K562 (cell line): Measurements from ENCODE around the gene QARS1. TPM values are rescaled to one million over a fixed set of nuclear protein-coding genes. Genes with fewer than 3 reads are reported as not detected.
A peak's percentile ranks its signal among the peaks of the same experiment; 100 is the strongest.

Experiments used
- CREB1 ChIP-seq, 2 experiments: sonication (generic) in 1 of 2; formaldehyde crosslinking in 1 of 2; IDR thresholded peaks; 2 replicates each; pipeline versions ENCODE4 v1.6.1 to v1.8.0; 2012 to 2022; ENCODE audit warnings: inconsistent platforms in 1 of 2, mild to moderate bottlenecking in 1 of 2, missing genetic modification reagents in 1 of 2, moderate library complexity in 1 of 2
- HNRNPK ChIP-seq: fragments of 200-400 bp; formaldehyde crosslinking; IDR thresholded peaks from one replicate; pipeline ENCODE4 v1.6.1; 2018; ENCODE audit warnings: mild to moderate bottlenecking, low read depth, low read length; ENCODE audit not compliant: poor library complexity, severe bottlenecking
- KAT7 ChIP-seq: sonication (generic); formaldehyde crosslinking; IDR thresholded peaks from 2 replicates; pipeline ENCODE4 v1.8.0; 2022; ENCODE audit warnings: missing genetic modification reagents, mild to moderate bottlenecking, borderline replicate concordance
- SIX5 ChIP-seq, 2 experiments: IDR thresholded peaks; 2 replicates each; pipeline ENCODE4 v1.6.1; 2011; ENCODE audit warnings: low read length in 2 of 2, borderline replicate concordance in 1 of 2, low read depth in 1 of 2, mild to moderate bottlenecking in 1 of 2, moderate library complexity in 1 of 2; ENCODE audit not compliant: insufficient read depth in 1 of 2
- ZNF212 ChIP-seq: fragments of 450-650 bp; formaldehyde crosslinking; IDR thresholded peaks from 2 replicates; pipeline ENCODE4 v1.4.0; 2020; ENCODE audit warnings: mild to moderate bottlenecking
- polyA plus RNA-seq, 8 experiments: library from polyadenylated mRNA; depleted of rRNA in 4 of 8; stranded (reverse) in 5 of 8; unstranded in 3 of 8; fragments of >200 nt; fragmentation: Nextera tagmentation in 2 of 8; fragmentation: Illumina TruSeq in 1 of 8; extraction: Ambion mirVana in 2 of 8; extraction: Trizol in 1 of 8; gene quantifications; 2 replicates each; pipeline versions ENCODE4 v1.2.1 to v1.2.3, GENCODE V29; 2011 to 2014; ENCODE audit warnings: inconsistent platforms in 1 of 8, missing spikeins in 1 of 8
- total RNA-seq, 7 experiments: library from RNA; depleted of rRNA in 6 of 7; stranded (reverse); fragments of >200 nt in 6 of 7; fragmentation: Illumina TruSeq in 2 of 7; extraction: Trizol in 2 of 7; gene quantifications; 2 replicates each; pipeline versions ENCODE4 v1.2.1 to v1.2.3, GENCODE V29; 2011 to 2021; ENCODE audit warnings: low replicate concordance in 1 of 7
- TF ChIP-seq, protein P1 (sequence below): sonication (generic); formaldehyde crosslinking; IDR thresholded peaks from 2 replicates; pipeline ENCODE4 v1.8.0; 2023; ENCODE audit warnings: mild to moderate bottlenecking, missing genetic modification reagents
- TF ChIP-seq, protein P2 (sequence below): sonication (generic); formaldehyde crosslinking; IDR thresholded peaks from 2 replicates; pipeline ENCODE4 v1.8.0; 2022; ENCODE audit warnings: mild to moderate bottlenecking, missing genetic modification reagents
- TF ChIP-seq, protein P3 (sequence below), 2 experiments: fragments of 450-650 bp; conservative IDR thresholded peaks; 2 replicates each; pipeline ENCODE4 v1.6.1; 2017; ENCODE audit warnings: mild to moderate bottlenecking in 2 of 2, moderate library complexity in 2 of 2
- TF ChIP-seq, protein P4 (sequence below), 2 experiments: fragments of 450-650 bp in 1 of 2; sonication (generic) in 1 of 2; formaldehyde crosslinking in 1 of 2; IDR thresholded peaks; 2 replicates each; pipeline versions ENCODE4 v1.7.1 to v1.9.0; 2016 to 2022; ENCODE audit warnings: inconsistent platforms in 1 of 2, mild to moderate bottlenecking in 1 of 2, missing genetic modification reagents in 1 of 2

Gene QARS1
- total and polyA plus RNA-seq, 9 of the 15 experiments (the other 6 are each of a cell fraction or from before 2014, with no cell fraction given), result 148 to 310 (median 273) TPM

DNA sequence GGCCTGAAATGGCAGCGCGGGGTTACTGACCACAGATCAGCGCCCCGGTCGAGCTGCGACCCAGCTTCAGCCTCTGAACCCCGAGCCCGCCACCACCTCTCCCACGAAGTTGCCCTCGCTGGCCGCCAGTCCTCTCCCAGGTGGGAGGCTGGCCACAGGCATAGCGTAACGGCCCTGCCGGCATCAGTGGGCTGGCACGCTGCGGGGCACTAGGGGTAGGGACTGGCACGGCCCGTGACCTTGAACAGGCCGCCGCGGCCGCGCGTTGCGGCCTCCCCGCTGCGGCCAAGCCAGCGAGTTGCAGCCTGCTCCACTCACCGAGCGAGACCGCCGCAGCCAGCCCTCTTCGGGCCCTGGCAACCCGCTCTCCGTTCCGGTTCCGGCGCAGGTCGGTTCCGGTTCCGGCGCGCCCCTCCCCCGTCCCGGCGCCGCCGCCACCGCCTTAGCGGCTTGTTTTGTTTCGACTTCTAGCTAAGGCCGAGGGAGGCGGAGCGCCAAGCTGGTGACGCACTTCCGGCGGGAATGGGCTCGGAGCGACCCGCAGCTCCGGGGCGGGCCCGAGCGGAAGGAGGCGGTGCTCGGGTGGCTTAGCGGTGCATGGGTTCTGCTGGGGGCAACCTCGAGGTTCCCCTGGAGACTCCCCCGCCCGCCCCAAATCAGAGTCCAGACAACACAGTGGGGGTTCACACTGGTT, 16.0 kb upstream of the QARS1 start, which contains the start of gene USP19 (continued):
- TF ChIP-seq, protein P1, sequence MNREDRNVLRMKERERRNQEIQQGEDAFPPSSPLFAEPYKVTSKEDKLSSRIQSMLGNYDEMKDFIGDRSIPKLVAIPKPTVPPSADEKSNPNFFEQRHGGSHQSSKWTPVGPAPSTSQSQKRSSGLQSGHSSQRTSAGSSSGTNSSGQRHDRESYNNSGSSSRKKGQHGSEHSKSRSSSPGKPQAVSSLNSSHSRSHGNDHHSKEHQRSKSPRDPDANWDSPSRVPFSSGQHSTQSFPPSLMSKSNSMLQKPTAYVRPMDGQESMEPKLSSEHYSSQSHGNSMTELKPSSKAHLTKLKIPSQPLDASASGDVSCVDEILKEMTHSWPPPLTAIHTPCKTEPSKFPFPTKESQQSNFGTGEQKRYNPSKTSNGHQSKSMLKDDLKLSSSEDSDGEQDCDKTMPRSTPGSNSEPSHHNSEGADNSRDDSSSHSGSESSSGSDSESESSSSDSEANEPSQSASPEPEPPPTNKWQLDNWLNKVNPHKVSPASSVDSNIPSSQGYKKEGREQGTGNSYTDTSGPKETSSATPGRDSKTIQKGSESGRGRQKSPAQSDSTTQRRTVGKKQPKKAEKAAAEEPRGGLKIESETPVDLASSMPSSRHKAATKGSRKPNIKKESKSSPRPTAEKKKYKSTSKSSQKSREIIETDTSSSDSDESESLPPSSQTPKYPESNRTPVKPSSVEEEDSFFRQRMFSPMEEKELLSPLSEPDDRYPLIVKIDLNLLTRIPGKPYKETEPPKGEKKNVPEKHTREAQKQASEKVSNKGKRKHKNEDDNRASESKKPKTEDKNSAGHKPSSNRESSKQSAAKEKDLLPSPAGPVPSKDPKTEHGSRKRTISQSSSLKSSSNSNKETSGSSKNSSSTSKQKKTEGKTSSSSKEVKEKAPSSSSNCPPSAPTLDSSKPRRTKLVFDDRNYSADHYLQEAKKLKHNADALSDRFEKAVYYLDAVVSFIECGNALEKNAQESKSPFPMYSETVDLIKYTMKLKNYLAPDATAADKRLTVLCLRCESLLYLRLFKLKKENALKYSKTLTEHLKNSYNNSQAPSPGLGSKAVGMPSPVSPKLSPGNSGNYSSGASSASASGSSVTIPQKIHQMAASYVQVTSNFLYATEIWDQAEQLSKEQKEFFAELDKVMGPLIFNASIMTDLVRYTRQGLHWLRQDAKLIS (CRISPR knock-in tag), result peak; percentile 59; the same call in 1 of the 2 replicates
- peak; percentile 69 for TF ChIP-seq CREB1 (IDR thresholded peaks at IDR 0.05)
- peak; percentile 88 for TF ChIP-seq CREB1 (CRISPR knock-in tag; IDR thresholded peaks at IDR 0.05)
- no peak for TF ChIP-seq ZNF212
- TF ChIP-seq HNRNPK, result no peak
- TF ChIP-seq, protein P2, sequence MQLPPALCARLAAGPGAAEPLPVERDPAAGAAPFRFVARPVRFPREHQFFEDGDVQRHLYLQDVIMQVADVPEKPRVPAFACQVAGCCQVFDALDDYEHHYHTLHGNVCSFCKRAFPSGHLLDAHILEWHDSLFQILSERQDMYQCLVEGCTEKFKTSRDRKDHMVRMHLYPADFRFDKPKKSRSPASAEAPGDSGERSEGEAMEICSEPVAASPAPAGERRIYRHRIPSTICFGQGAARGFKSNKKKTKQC (CRISPR knock-in tag), result peak; percentile 62
- TF ChIP-seq, protein P3, sequence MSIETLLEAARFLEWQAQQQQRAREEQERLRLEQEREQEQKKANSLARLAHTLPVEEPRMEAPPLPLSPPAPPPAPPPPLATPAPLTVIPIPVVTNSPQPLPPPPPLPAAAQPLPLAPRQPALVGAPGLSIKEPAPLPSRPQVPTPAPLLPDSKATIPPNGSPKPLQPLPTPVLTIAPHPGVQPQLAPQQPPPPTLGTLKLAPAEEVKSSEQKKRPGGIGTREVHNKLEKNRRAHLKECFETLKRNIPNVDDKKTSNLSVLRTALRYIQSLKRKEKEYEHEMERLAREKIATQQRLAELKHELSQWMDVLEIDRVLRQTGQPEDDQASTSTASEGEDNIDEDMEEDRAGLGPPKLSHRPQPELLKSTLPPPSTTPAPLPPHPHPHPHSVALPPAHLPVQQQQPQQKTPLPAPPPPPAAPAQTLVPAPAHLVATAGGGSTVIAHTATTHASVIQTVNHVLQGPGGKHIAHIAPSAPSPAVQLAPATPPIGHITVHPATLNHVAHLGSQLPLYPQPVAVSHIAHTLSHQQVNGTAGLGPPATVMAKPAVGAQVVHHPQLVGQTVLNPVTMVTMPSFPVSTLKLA (conservative IDR thresholded peaks at IDR 0.05), result peak; percentile 28 to 80; a peak in 2 of 4 replicates
- TF ChIP-seq SIX5 (IDR thresholded peaks at IDR 0.05; ENCODE audit: borderline replicate concordance in 1 of 2, insufficient read depth in 1 of 2, low read depth in 1 of 2, low read length in 2 of 2), result no peak
- peak; percentile 35; the same call in 1 of the 2 replicates for TF ChIP-seq KAT7
- TF ChIP-seq, protein P4, sequence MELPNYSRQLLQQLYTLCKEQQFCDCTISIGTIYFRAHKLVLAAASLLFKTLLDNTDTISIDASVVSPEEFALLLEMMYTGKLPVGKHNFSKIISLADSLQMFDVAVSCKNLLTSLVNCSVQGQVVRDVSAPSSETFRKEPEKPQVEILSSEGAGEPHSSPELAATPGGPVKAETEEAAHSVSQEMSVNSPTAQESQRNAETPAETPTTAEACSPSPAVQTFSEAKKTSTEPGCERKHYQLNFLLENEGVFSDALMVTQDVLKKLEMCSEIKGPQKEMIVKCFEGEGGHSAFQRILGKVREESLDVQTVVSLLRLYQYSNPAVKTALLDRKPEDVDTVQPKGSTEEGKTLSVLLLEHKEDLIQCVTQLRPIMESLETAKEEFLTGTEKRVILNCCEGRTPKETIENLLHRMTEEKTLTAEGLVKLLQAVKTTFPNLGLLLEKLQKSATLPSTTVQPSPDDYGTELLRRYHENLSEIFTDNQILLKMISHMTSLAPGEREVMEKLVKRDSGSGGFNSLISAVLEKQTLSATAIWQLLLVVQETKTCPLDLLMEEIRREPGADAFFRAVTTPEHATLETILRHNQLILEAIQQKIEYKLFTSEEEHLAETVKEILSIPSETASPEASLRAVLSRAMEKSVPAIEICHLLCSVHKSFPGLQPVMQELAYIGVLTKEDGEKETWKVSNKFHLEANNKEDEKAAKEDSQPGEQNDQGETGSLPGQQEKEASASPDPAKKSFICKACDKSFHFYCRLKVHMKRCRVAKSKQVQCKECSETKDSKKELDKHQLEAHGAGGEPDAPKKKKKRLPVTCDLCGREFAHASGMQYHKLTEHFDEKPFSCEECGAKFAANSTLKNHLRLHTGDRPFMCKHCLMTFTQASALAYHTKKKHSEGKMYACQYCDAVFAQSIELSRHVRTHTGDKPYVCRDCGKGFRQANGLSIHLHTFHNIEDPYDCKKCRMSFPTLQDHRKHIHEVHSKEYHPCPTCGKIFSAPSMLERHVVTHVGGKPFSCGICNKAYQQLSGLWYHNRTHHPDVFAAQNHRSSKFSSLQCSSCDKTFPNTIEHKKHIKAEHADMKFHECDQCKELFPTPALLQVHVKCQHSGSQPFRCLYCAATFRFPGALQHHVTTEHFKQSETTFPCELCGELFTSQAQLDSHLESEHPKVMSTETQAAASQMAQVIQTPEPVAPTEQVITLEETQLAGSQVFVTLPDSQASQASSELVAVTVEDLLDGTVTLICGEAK (IDR thresholded peaks at IDR 0.05), result peak; percentile 96
- TF ChIP-seq, protein P4 (CRISPR knock-in tag; IDR thresholded peaks at IDR 0.05), result no peak
